ENCODE data around the gene GABRB2.

GABRB2 gene

GRCh38 chr5:161333194-161333880 lies 213.2 kb downstream of the GABRB2 start:
- no peak for DNase-seq (ENCODE audit: extremely low spot score)
- CTCF ChIA-PET, result no interaction called here
- POLR2A ChIA-PET, result no interaction called here
- TF ChIP-seq PKNOX1 (IDR thresholded peaks at IDR 0.05) (no peak), HDGF (IDR thresholded peaks at IDR 0.05; ENCODE audit: borderline replicate concordance) (no peak)

DNA sequence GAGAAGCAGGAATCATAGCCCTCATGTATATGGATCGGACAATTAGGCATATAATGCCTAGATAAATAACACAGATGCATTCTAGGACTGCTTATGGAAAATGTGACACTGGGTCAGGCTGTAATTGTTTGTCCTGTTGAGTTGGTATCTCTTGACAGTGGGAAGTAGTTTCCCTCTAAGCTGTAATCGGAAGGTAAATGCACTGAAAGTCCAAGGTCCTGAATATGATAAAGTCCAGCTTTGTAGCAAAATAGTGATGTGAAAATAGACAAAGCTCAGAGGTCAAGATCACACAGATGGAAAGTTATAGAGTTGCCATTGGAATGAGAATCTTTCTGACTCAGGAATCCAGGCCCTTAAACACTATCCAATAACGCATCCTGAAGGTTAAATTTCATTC lies 214.2 kb downstream of the GABRB2 start:
- DNase-seq (ENCODE audit: extremely low spot score), result no peak
- TF ChIP-seq FOXK2 (IDR thresholded peaks at IDR 0.05), result no peak
- TF ChIP-seq NFRKB (IDR thresholded peaks at IDR 0.05), result no peak
- TF ChIP-seq ELF4 (IDR thresholded peaks at IDR 0.05), result no peak
- TF ChIP-seq ARNT (IDR thresholded peaks at IDR 0.05), result no peak
- TF ChIP-seq TARDBP (IDR thresholded peaks at IDR 0.05), result no peak
- TF ChIP-seq FOXA1 (IDR thresholded peaks at IDR 0.05), result no peak
- no peak for TF ChIP-seq SP1 (IDR thresholded peaks at IDR 0.05)
- TF ChIP-seq L3MBTL2 (conservative IDR thresholded peaks at IDR 0.05), result no peak
- TF ChIP-seq PKNOX1 (IDR thresholded peaks at IDR 0.05), result no peak
- TF ChIP-seq HDGF (IDR thresholded peaks at IDR 0.05; ENCODE audit: borderline replicate concordance), result no peak
- TF ChIP-seq ZNF384 (IDR thresholded peaks at IDR 0.05), result no peak
- no peak for TF ChIP-seq SUZ12 (IDR thresholded peaks at IDR 0.05)
- no peak for TF ChIP-seq CTBP1 (IDR thresholded peaks at IDR 0.05; ENCODE audit: borderline replicate concordance)
- ChIA-PET POLR2A (no interaction called here), CTCF (no interaction called here)

DNA sequence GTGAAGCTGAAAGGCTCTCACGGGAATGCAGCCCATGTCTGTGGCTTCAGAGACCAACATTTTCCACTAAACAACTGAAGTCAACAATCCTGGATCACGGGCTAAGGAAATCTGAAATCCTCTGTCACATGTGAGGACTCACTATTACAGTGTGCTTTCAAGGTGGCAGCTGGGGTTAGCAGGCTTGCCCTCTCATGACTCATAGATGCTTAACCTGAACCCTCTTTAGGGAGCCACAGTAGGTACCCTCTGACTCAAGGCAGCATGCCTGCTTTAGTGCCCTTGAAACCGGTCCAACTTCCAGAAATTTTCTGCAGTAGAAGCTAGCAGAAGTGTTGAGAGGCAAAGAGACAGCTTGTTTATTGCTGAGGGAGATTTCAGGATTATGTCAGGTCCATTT lies 232.5 kb downstream of the GABRB2 start:
- ChIA-PET POLR2A (no interaction called here), CTCF (no interaction called here)
- TF ChIP-seq LEF1 (IDR thresholded peaks at IDR 0.05; ENCODE audit: borderline replicate concordance) (no peak), ZNF384 (IDR thresholded peaks at IDR 0.05) (no peak), NFRKB (IDR thresholded peaks at IDR 0.05) (no peak), CTBP1 (IDR thresholded peaks at IDR 0.05; ENCODE audit: borderline replicate concordance) (no peak), PKNOX1 (IDR thresholded peaks at IDR 0.05) (no peak), FOXM1 (IDR thresholded peaks at IDR 0.05; ENCODE audit: borderline replicate concordance) (no peak), SP1 (IDR thresholded peaks at IDR 0.05) (no peak), TARDBP (IDR thresholded peaks at IDR 0.05) (no peak), BHLHE40 (IDR thresholded peaks at IDR 0.05; ENCODE audit: borderline replicate concordance) (no peak)
- DNase-seq (ENCODE audit: extremely low spot score), result no peak

DNA sequence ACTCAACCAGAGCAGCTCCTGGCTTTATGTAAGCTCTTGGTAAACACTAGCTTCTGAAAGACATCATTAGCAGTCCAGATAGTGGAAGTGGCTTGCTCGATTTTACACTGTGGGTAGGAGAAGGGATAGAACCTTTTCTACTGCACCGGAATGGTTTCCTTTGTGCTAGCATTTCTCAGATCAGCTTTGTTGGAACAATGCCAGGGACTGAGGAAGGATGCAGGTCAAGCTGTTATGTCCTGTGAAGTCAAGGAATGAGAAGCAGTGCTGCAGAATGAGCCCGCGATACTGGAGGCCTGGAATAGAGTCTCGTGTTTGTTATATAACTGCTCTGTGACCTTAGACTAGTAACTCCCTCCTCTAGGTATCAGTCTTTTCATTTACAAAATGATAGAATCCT lies 233.6 kb downstream of the GABRB2 start:
- CTCF ChIA-PET, result no interaction called here

DNA sequence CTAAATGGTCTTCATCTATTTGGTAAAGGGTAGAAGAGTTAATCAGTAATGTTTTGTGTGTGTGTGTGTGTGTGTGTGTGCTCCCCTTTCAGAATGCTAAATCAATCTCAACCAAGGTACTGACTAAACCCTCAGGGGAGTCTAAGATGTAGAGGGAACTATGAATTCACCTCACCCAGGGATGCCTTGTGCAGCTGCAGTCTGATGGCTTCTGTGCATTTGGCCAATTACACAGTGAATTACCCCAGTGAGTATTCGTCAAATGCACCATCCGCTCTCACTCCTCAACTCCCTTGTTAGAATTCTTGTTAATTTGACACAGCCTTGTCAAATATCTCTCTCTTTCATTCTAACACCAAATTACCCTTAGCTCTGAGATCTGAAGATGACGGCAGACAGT lies 234.6 kb downstream of the GABRB2 start:
- DNase-seq (ENCODE audit: extremely low spot score), result no peak
- no peak for TF ChIP-seq HDGF (IDR thresholded peaks at IDR 0.05; ENCODE audit: borderline replicate concordance)
- CTCF ChIA-PET, result no interaction called here
- POLR2A ChIA-PET, result no interaction called here

More for the DNA sequence above, 233.6 kb downstream of the GABRB2 start:
- no peak for DNase-seq (ENCODE audit: extremely low spot score)
- POLR2A ChIA-PET, result no interaction called here
- TF ChIP-seq NFRKB (IDR thresholded peaks at IDR 0.05) (no peak), CTBP1 (IDR thresholded peaks at IDR 0.05; ENCODE audit: borderline replicate concordance) (no peak), SUZ12 (IDR thresholded peaks at IDR 0.05) (no peak), ZNF384 (IDR thresholded peaks at IDR 0.05) (no peak), FOXA1 (IDR thresholded peaks at IDR 0.05) (no peak), TARDBP (IDR thresholded peaks at IDR 0.05) (no peak), ARNT (IDR thresholded peaks at IDR 0.05) (no peak), L3MBTL2 (conservative IDR thresholded peaks at IDR 0.05) (no peak), BHLHE40 (IDR thresholded peaks at IDR 0.05; ENCODE audit: borderline replicate concordance) (no peak), ELF4 (IDR thresholded peaks at IDR 0.05) (no peak), PKNOX1 (IDR thresholded peaks at IDR 0.05) (no peak), FOXM1 (IDR thresholded peaks at IDR 0.05; ENCODE audit: borderline replicate concordance) (no peak), FOXK2 (IDR thresholded peaks at IDR 0.05) (no peak), HDGF (IDR thresholded peaks at IDR 0.05; ENCODE audit: borderline replicate concordance) (no peak), SP1 (IDR thresholded peaks at IDR 0.05) (no peak), LEF1 (IDR thresholded peaks at IDR 0.05; ENCODE audit: borderline replicate concordance) (no peak)

- DNase-seq (ENCODE audit: extremely low spot score), result no peak
- ChIA-PET POLR2A (no interaction called here), CTCF (no interaction called here)
- TF ChIP-seq BHLHE40 (IDR thresholded peaks at IDR 0.05; ENCODE audit: borderline replicate concordance), result no peak
- no peak for TF ChIP-seq FOXK2 (IDR thresholded peaks at IDR 0.05)
- TF ChIP-seq SP1 (IDR thresholded peaks at IDR 0.05), result no peak
- no peak for TF ChIP-seq FOXM1 (IDR thresholded peaks at IDR 0.05; ENCODE audit: borderline replicate concordance)
- no peak for TF ChIP-seq ZNF384 (IDR thresholded peaks at IDR 0.05)
Measured at GRCh38 chr5:161311146-161311708, 235.3 kb downstream of the GABRB2 start.
